ENCODE data around the gene C2orf81.

DNA sequence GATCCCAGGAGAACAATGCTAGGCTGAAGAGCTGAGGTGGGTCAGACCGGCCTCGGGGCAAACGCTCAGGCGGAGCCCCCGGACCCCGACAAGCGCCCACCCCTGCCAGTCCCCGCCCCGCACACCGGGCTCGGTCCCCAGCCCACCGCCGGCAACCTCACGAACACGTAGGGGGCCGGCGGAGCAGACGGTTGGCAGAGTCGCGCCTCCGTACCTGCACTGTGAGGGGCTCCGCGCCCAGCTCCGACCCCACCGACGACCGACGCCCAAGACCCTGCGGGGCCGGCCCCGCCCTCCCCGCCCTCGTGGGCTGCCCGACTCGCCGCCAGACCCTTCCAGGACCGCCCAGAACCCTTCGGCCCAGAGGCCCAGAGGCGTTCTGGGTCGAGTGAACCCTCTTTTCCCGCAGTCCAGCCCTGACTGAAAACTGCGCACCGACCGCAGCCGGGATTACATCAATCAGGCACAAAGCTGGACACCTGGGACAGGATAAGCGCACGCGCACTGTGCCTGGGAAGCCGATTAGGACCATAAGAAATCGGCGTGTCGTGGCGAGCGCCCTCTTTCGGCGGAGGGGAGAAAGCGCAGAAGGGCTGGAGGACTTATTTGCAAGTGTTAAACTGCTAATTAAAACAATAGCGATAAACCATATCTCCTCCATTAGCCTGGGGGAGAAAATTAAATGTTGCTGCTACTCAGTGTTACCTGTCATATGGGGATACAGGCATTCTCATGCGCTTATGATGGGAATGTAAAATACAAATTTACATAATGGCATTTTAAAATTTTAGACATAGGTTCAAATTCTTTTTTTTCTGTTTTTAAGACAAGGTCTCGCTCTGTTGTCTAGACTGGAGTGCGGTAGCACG, 29.6 kb downstream of the C2orf81 start:
- TF ChIP-seq, protein P1, sequence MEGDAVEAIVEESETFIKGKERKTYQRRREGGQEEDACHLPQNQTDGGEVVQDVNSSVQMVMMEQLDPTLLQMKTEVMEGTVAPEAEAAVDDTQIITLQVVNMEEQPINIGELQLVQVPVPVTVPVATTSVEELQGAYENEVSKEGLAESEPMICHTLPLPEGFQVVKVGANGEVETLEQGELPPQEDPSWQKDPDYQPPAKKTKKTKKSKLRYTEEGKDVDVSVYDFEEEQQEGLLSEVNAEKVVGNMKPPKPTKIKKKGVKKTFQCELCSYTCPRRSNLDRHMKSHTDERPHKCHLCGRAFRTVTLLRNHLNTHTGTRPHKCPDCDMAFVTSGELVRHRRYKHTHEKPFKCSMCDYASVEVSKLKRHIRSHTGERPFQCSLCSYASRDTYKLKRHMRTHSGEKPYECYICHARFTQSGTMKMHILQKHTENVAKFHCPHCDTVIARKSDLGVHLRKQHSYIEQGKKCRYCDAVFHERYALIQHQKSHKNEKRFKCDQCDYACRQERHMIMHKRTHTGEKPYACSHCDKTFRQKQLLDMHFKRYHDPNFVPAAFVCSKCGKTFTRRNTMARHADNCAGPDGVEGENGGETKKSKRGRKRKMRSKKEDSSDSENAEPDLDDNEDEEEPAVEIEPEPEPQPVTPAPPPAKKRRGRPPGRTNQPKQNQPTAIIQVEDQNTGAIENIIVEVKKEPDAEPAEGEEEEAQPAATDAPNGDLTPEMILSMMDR (IDR thresholded peaks at IDR 0.05; ENCODE audit: low read depth, low read length, poor library complexity, severe bottlenecking) = peak; percentile 96
- TF ChIP-seq EZH2phosphoT487 (IDR thresholded peaks at IDR 0.05; ENCODE audit: borderline replicate concordance, low read length) = no peak

Data from DOHH2 (cell line).